Esophagus muscularis mucosa (tissue), 4 donors: ENCODE results near the gene ABCC9. TPM values are rescaled to one million over a fixed set of nuclear protein-coding genes. Genes with fewer than 3 reads are reported as not detected.

Experiments used
- DNase-seq: peaks from one replicate; pipeline ENCODE4 v3.0.0-alpha.2; 2017; ENCODE audit errors: extremely low spot score
- H3K27ac ChIP-seq, 4 donors: fragments of 200-600 bp; sonication (generic); replicated peaks in 1 of 4; 1 replicate in 3 of 4; 2 replicates in 1 of 4; pipeline ENCODE4 v1.5.1; 2016 to 2019; ENCODE audit warnings: mild to moderate bottlenecking in 1 of 4
- H3K27me3 ChIP-seq, 4 donors: fragments of 200-600 bp; sonication (generic); one replicate each; pipeline versions ENCODE4 v1.5.1 to v1.6.0; 2016 to 2019
- H3K36me3 ChIP-seq, 4 donors: fragments of 200-600 bp; sonication (generic); one replicate each; pipeline ENCODE4 v1.5.1; 2016 to 2019
- H3K4me1 ChIP-seq, 4 donors: fragments of 200-600 bp; sonication (generic); one replicate each; pipeline ENCODE4 v1.5.1; 2016 to 2019
- H3K4me3 ChIP-seq, 4 donors: fragments of 200-600 bp; sonication (generic); 1 replicate in 2 of 4; 2 replicates in 2 of 4; pipeline ENCODE4 v1.5.1; 2016 to 2019; ENCODE audit warnings: mild to moderate bottlenecking in 4 of 4, moderate library complexity in 1 of 4
- H3K9me3 ChIP-seq, 4 donors: fragments of 200-600 bp; sonication (generic); 1 replicate in 3 of 4; 2 replicates in 1 of 4; pipeline ENCODE4 v1.5.1; 2016 to 2019
- CTCF ChIP-seq, 3 experiments: fragments of 200-600 bp in 2 of 3; fragments of 450-650 bp in 1 of 3; sonication (generic) in 2 of 3; IDR thresholded peaks; one replicate each; pipeline ENCODE4 v1.5.1; 2017 to 2019; ENCODE audit warnings: antibody characterized with exemption in 3 of 3, mild to moderate bottlenecking in 2 of 3, moderate library complexity in 1 of 3
- EP300 ChIP-seq: sonication (generic); formaldehyde crosslinking; IDR thresholded peaks from one replicate; pipeline ENCODE4 v1.6.1; 2017; ENCODE audit warnings: antibody characterized with exemption
- POLR2A ChIP-seq: fragments of 450-650 bp; IDR thresholded peaks from one replicate; pipeline ENCODE4 v1.6.1; 2017; ENCODE audit warnings: antibody characterized with exemption, moderate library complexity, mild to moderate bottlenecking, low read depth
- POLR2AphosphoS5 ChIP-seq, 2 donors: sonication (generic); formaldehyde crosslinking; IDR thresholded peaks; one replicate each; pipeline ENCODE4 v1.6.1; 2017; ENCODE audit warnings: antibody characterized with exemption in 2 of 2
- WGBS: methylation state at CpG from one replicate; pipeline ENCODE4 v1.1.5; 2018; 5-methylcytosine and 5-hydroxymethylcytosine counted together
- intact Hi-C: fragments of 100-400 bp; cut with DNase I; formaldehyde crosslinking; loops from one replicate; pipeline ENCODE4 v1.15.1; 2023
- total RNA-seq, 4 donors: library from RNA; depleted of rRNA; stranded (reverse); fragments of >200 nt; gene quantifications; one replicate each; pipeline versions ENCODE4 v1.1.0 to v1.2.1, GENCODE V29; 2016

ABCC9 gene
- total RNA-seq, 4 donors from 2014 or later: 44.1 to 58.6 (median 50.9) TPM

GRCh38 chr12:21973221-21973620 is 32.0 kb upstream of the ABCC9 start:
- intact Hi-C loops: no loop called here
- Histone ChIP-seq H3K27me3 (no peaks in the 10 kb centered on the region), H3K4me3 (no peak overlapping the region), H3K4me1 (no peaks in the 10 kb centered on the region), H3K36me3 (no peaks in the 10 kb centered on the region), H3K27ac (no peak overlapping the region), H3K9me3 (no peaks in the 10 kb centered on the region)
- DNase-seq: no peak
- TF ChIP-seq POLR2AphosphoS5 (IDR thresholded peaks at IDR 0.05) (no peak), CTCF (IDR thresholded peaks at IDR 0.05) (no peak), EP300 (no peak), POLR2A (no peak)

GRCh38 chr12:21972055-21972454 is 30.8 kb upstream of the ABCC9 start:
- Histone ChIP-seq H3K36me3 (no peaks in the 10 kb centered on the region), H3K27ac (no peak overlapping the region), H3K9me3 (no peaks in the 10 kb centered on the region), H3K4me3 (no peak overlapping the region), H3K27me3 (no peaks in the 10 kb centered on the region), H3K4me1 (no peaks in the 10 kb centered on the region)
- DNase-seq: no peak
- intact Hi-C loops: no loop called here
- WGBS: 72% methylated on average over 4 of the region's 4 CpGs
- TF ChIP-seq EP300 (no peak), CTCF (IDR thresholded peaks at IDR 0.05) (no peak), POLR2AphosphoS5 (IDR thresholded peaks at IDR 0.05) (no peak), POLR2A (no peak)

- TF ChIP-seq CTCF (IDR thresholded peaks at IDR 0.05): no peak
- no peak for TF ChIP-seq POLR2AphosphoS5 (IDR thresholded peaks at IDR 0.05)
- TF ChIP-seq EP300: no peak
- DNase-seq: no peak
Measured at GRCh38 chr12:21971344-21971743, 30.1 kb upstream of the ABCC9 start.

GRCh38 chr12:21962821-21963220 is 21.6 kb upstream of the ABCC9 start:
- TF ChIP-seq CTCF (IDR thresholded peaks at IDR 0.05) (no peak), POLR2A (no peak), EP300 (no peak)
- H3K4me1 ChIP-seq: no peaks in the 10 kb centered on the region
- intact Hi-C loops: no loop called here
- H3K4me3 ChIP-seq: no peak overlapping the region
- 75% methylated on average over 5 of the region's 5 CpGs for WGBS
- H3K27me3 ChIP-seq: no peaks in the 10 kb centered on the region
- no peak overlapping the region for H3K27ac ChIP-seq
- no peaks in the 10 kb centered on the region for H3K36me3 ChIP-seq
- H3K9me3 ChIP-seq: no peaks in the 10 kb centered on the region
- DNase-seq: no peak

More at GRCh38 chr12:21971344-21971743, 30.1 kb upstream of the ABCC9 start:
- H3K4me3 ChIP-seq: no peak overlapping the region
- H3K27ac ChIP-seq: no peak overlapping the region
- WGBS: 15% methylated on average over 1 of the region's 1 CpG
- no peaks in the 10 kb centered on the region for H3K4me1 ChIP-seq
- H3K36me3 ChIP-seq: no peaks in the 10 kb centered on the region
- no peaks in the 10 kb centered on the region for H3K9me3 ChIP-seq
- no peaks in the 10 kb centered on the region for H3K27me3 ChIP-seq
- intact Hi-C loops: no loop called here

- intact Hi-C loops: no loop called here
- H3K36me3 ChIP-seq: no peaks in the 10 kb centered on the region
- WGBS: 86% methylated on average over 5 of the region's 5 CpGs
- DNase-seq: no peak
- TF ChIP-seq CTCF (IDR thresholded peaks at IDR 0.05) (no peak), POLR2A (no peak), POLR2AphosphoS5 (IDR thresholded peaks at IDR 0.05) (no peak), EP300 (no peak)
- no peaks in the 10 kb centered on the region for H3K4me1 ChIP-seq
- no peak overlapping the region for H3K4me3 ChIP-seq
- no peaks in the 10 kb centered on the region for H3K27me3 ChIP-seq
- no peak overlapping the region for H3K27ac ChIP-seq
- H3K9me3 ChIP-seq: no peaks in the 10 kb centered on the region
Measured at GRCh38 chr12:21962236-21962635, 21.0 kb upstream of the ABCC9 start.
